Stimulated activated naive CD8-positive, alpha-beta T cell treated with anti-CD3 and anti-CD28 coated beads, Interleukin-15, Interleukin-2, amounts not matched to agents 100 ng/mL and 50 ng/mL, for 24 hours (primary cell): ENCODE measurements around the gene MDM4.

Experiments
- H3K27ac Mint-ChIP-seq: one replicate; pipeline ENCODE4 v1.8.0; 2021; ENCODE audit warnings: mild to moderate bottlenecking, mixed read lengths
- H3K27me3 Mint-ChIP-seq: one replicate; pipeline ENCODE4 v1.8.0; 2021; ENCODE audit warnings: mixed read lengths
- H3K36me3 Mint-ChIP-seq: one replicate; pipeline ENCODE4 v1.8.0; 2021; ENCODE audit warnings: low read depth, mixed read lengths
- H3K4me1 Mint-ChIP-seq: one replicate; pipeline ENCODE4 v1.8.0; 2021; ENCODE audit warnings: low read depth, mixed read lengths
- H3K4me3 Mint-ChIP-seq: one replicate; pipeline ENCODE4 v1.8.0; 2021; ENCODE audit warnings: mild to moderate bottlenecking, mixed read lengths
- H3K9me3 Mint-ChIP-seq: one replicate; pipeline ENCODE4 v1.8.0; 2021; ENCODE audit warnings: mixed read lengths

The MDM4 gene

GRCh38 chr1:204571128-204571527, 54.9 kb downstream of the MDM4 start:
- Mint-ChIP-seq H3K36me3 (peaks cover 33% of the 10 kb centered on the region), H3K27me3 (no peaks in the 10 kb centered on the region), H3K27ac (no peak overlapping the region), H3K4me1 (peaks cover 4% of the 10 kb centered on the region), H3K4me3 (no peak overlapping the region), H3K9me3 (no peaks in the 10 kb centered on the region)

- Mint-ChIP-seq H3K9me3 (no peaks in the 10 kb centered on the region), H3K36me3 (peaks cover 30% of the 10 kb centered on the region), H3K27me3 (no peaks in the 10 kb centered on the region)
These were observed 55.4 kb downstream of the MDM4 start for GRCh38 chr1:204571631-204572030.

GRCh38 chr1:204572923-204573922, 57.0 kb downstream of the MDM4 start:
- H3K36me3 Mint-ChIP-seq, result peaks cover 24% of the 10 kb centered on the region
- no peak overlapping the region for H3K27ac Mint-ChIP-seq

More at GRCh38 chr1:204571631-204572030, 55.4 kb downstream of the MDM4 start:
- no peak overlapping the region for H3K27ac Mint-ChIP-seq
- no peak overlapping the region for H3K4me3 Mint-ChIP-seq
- H3K4me1 Mint-ChIP-seq, result no peaks in the 10 kb centered on the region

GRCh38 chr1:204574016-204574864, 58.0 kb downstream of the MDM4 start:
- no peak overlapping the region for H3K4me3 Mint-ChIP-seq
- H3K27ac Mint-ChIP-seq, result no peak overlapping the region
- no peaks in the 10 kb centered on the region for H3K9me3 Mint-ChIP-seq
- peaks cover 11% of the 10 kb centered on the region for H3K4me1 Mint-ChIP-seq
- no peaks in the 10 kb centered on the region for H3K27me3 Mint-ChIP-seq
- peaks cover 21% of the 10 kb centered on the region for H3K36me3 Mint-ChIP-seq

More at GRCh38 chr1:204572923-204573922, 57.0 kb downstream of the MDM4 start:
- H3K9me3 Mint-ChIP-seq, result no peaks in the 10 kb centered on the region
- H3K27me3 Mint-ChIP-seq, result no peaks in the 10 kb centered on the region
- no peak overlapping the region for H3K4me3 Mint-ChIP-seq
- peaks cover 1% of the 10 kb centered on the region for H3K4me1 Mint-ChIP-seq

- H3K9me3 Mint-ChIP-seq, result no peaks in the 10 kb centered on the region
- peaks cover 20% of the 10 kb centered on the region for H3K36me3 Mint-ChIP-seq
- no peak overlapping the region for H3K27ac Mint-ChIP-seq
- no peak overlapping the region for H3K4me3 Mint-ChIP-seq
- H3K27me3 Mint-ChIP-seq, result no peaks in the 10 kb centered on the region
- peaks cover 17% of the 10 kb centered on the region for H3K4me1 Mint-ChIP-seq
These were observed 58.6 kb downstream of the MDM4 start for GRCh38 chr1:204574865-204575163.

- H3K27ac Mint-ChIP-seq, result no peak overlapping the region
- H3K9me3 Mint-ChIP-seq, result no peaks in the 10 kb centered on the region
- no peak overlapping the region for H3K4me3 Mint-ChIP-seq
- no peaks in the 10 kb centered on the region for H3K27me3 Mint-ChIP-seq
- H3K36me3 Mint-ChIP-seq, result peaks cover 21% of the 10 kb centered on the region
- H3K4me1 Mint-ChIP-seq, result peaks cover 22% of the 10 kb centered on the region
These were observed 59.3 kb downstream of the MDM4 start for GRCh38 chr1:204575221-204576190.

GRCh38 chr1:204576422-204576821, 60.2 kb downstream of the MDM4 start:
- Mint-ChIP-seq H3K36me3 (peaks cover 15% of the 10 kb centered on the region), H3K27ac (peak overlapping the region; percentile 4), H3K4me3 (no peak overlapping the region), H3K4me1 (peaks cover 23% of the 10 kb centered on the region), H3K27me3 (no peaks in the 10 kb centered on the region), H3K9me3 (no peaks in the 10 kb centered on the region)

- H3K4me1 Mint-ChIP-seq, result peaks cover 27% of the 10 kb centered on the region
- H3K27ac Mint-ChIP-seq, result peak overlapping the region; percentile 63
- no peaks in the 10 kb centered on the region for H3K9me3 Mint-ChIP-seq
- no peaks in the 10 kb centered on the region for H3K27me3 Mint-ChIP-seq
- peaks cover 13% of the 10 kb centered on the region for H3K36me3 Mint-ChIP-seq
- no peak overlapping the region for H3K4me3 Mint-ChIP-seq
These were observed 61.7 kb downstream of the MDM4 start for GRCh38 chr1:204577794-204578478.

- H3K9me3 Mint-ChIP-seq, result no peaks in the 10 kb centered on the region
- peaks cover 27% of the 10 kb centered on the region for H3K4me1 Mint-ChIP-seq
- peaks cover 13% of the 10 kb centered on the region for H3K36me3 Mint-ChIP-seq
- peak overlapping the region; percentile 63 for H3K27ac Mint-ChIP-seq
- H3K27me3 Mint-ChIP-seq, result no peaks in the 10 kb centered on the region
- peak overlapping the region; percentile 60 for H3K4me3 Mint-ChIP-seq
These were observed 62.9 kb downstream of the MDM4 start for GRCh38 chr1:204578867-204579664.

GRCh38 chr1:204579681-204580080, 63.5 kb downstream of the MDM4 start:
- Mint-ChIP-seq H3K4me1 (peaks cover 27% of the 10 kb centered on the region), H3K27ac (peak overlapping the region; percentile 9), H3K36me3 (peaks cover 13% of the 10 kb centered on the region), H3K4me3 (no peak overlapping the region), H3K9me3 (no peaks in the 10 kb centered on the region), H3K27me3 (no peaks in the 10 kb centered on the region)

- peaks cover 27% of the 10 kb centered on the region for H3K4me1 Mint-ChIP-seq
- H3K4me3 Mint-ChIP-seq, result no peak overlapping the region
- H3K36me3 Mint-ChIP-seq, result peaks cover 13% of the 10 kb centered on the region
- no peak overlapping the region for H3K27ac Mint-ChIP-seq
- no peaks in the 10 kb centered on the region for H3K27me3 Mint-ChIP-seq
- no peaks in the 10 kb centered on the region for H3K9me3 Mint-ChIP-seq
These were observed 64.7 kb downstream of the MDM4 start for GRCh38 chr1:204580862-204581261.

- Mint-ChIP-seq H3K27me3 (no peaks in the 10 kb centered on the region), H3K36me3 (peaks cover 13% of the 10 kb centered on the region), H3K9me3 (no peaks in the 10 kb centered on the region), H3K4me1 (peaks cover 27% of the 10 kb centered on the region), H3K27ac (no peak overlapping the region), H3K4me3 (no peak overlapping the region)
These were observed 65.6 kb downstream of the MDM4 start for GRCh38 chr1:204581759-204582158.

GRCh38 chr1:204583909-204584632, 67.9 kb downstream of the MDM4 start:
- Mint-ChIP-seq H3K27me3 (no peaks in the 10 kb centered on the region), H3K4me3 (no peak overlapping the region), H3K4me1 (peaks cover 17% of the 10 kb centered on the region)

More at GRCh38 chr1:204583909-204584632, 67.9 kb downstream of the MDM4 start:
- no peaks in the 10 kb centered on the region for H3K9me3 Mint-ChIP-seq
- H3K27ac Mint-ChIP-seq, result no peak overlapping the region
- H3K36me3 Mint-ChIP-seq, result peaks cover 13% of the 10 kb centered on the region
